HEK293T (cell line): ENCODE measurements around the gene IFNK.
"Not testable (repeated sequence)": the region's sequence is repeated elsewhere in the genome, so short reads cannot be mapped to it uniquely, and the experiment has no call there.

Source experiments
- CTCF ChIA-PET: fragments of 350-600 bp; formaldehyde crosslinking; extraction: SDS; loops from one replicate; lab custom pipeline; 2021; ENCODE audit warnings: antibody characterized with exemption, inconsistent platforms; lab: Yijun Ruan, JAX
- POLR2A ChIA-PET: fragments of 350-600 bp; formaldehyde crosslinking; extraction: SDS; loops from one replicate; lab custom pipeline; 2020; ENCODE audit warnings: antibody characterized with exemption, inconsistent platforms; lab: Yijun Ruan, JAX
- DNase-seq: peaks from one replicate; pipeline ENCODE4 v3.0.0; 2012; ENCODE audit warnings: mixed read lengths; ENCODE audit errors: extremely low spot score
- ARNT ChIP-seq: fragments of 450-650 bp; IDR thresholded peaks from 2 replicates; pipeline ENCODE4 v1.6.1; 2017; ENCODE audit warnings: mild to moderate bottlenecking
- BHLHE40 ChIP-seq: fragments of 450-650 bp; IDR thresholded peaks from 2 replicates; pipeline ENCODE4 v1.6.1; 2016; ENCODE audit warnings: mild to moderate bottlenecking, moderate library complexity, borderline replicate concordance
- CTBP1 ChIP-seq: fragments of 450-650 bp; IDR thresholded peaks from 2 replicates; pipeline ENCODE4 v1.6.1; 2016; ENCODE audit warnings: borderline replicate concordance
- ELF4 ChIP-seq: fragments of 450-650 bp; IDR thresholded peaks from 2 replicates; pipeline ENCODE4 v1.6.1; 2017; ENCODE audit warnings: antibody characterized with exemption
- FOXA1 ChIP-seq: fragments of 450-650 bp; IDR thresholded peaks from 2 replicates; pipeline ENCODE4 v1.6.1; 2016; ENCODE audit warnings: mild to moderate bottlenecking
- FOXK2 ChIP-seq: fragments of 450-650 bp; IDR thresholded peaks from 2 replicates; pipeline ENCODE4 v1.6.1; 2016; ENCODE audit warnings: mild to moderate bottlenecking
- FOXM1 ChIP-seq: fragments of 450-650 bp; IDR thresholded peaks from 2 replicates; pipeline ENCODE4 v1.6.1; 2017; ENCODE audit warnings: mild to moderate bottlenecking, borderline replicate concordance
- HDGF ChIP-seq: fragments of 450-650 bp; IDR thresholded peaks from 2 replicates; pipeline ENCODE4 v1.6.1; 2017; ENCODE audit warnings: antibody characterized with exemption, borderline replicate concordance
- L3MBTL2 ChIP-seq: fragments of 450-650 bp; conservative IDR thresholded peaks from 2 replicates; pipeline ENCODE4 v1.6.1; 2016; ENCODE audit warnings: mild to moderate bottlenecking
- LEF1 ChIP-seq: fragments of 450-650 bp; IDR thresholded peaks from 2 replicates; pipeline ENCODE4 v1.6.1; 2017; ENCODE audit warnings: mild to moderate bottlenecking, borderline replicate concordance
- NFRKB ChIP-seq: fragments of 450-650 bp; IDR thresholded peaks from 2 replicates; pipeline ENCODE4 v1.6.1; 2016; ENCODE audit warnings: mild to moderate bottlenecking, moderate library complexity
- SP1 ChIP-seq: fragments of 450-650 bp; IDR thresholded peaks from 2 replicates; pipeline ENCODE4 v1.6.1; 2017
- SUZ12 ChIP-seq: fragments of 450-650 bp; IDR thresholded peaks from 2 replicates; pipeline ENCODE4 v1.6.1; 2016; ENCODE audit warnings: mild to moderate bottlenecking
- TARDBP ChIP-seq: fragments of 450-650 bp; IDR thresholded peaks from 2 replicates; pipeline ENCODE4 v1.6.1; 2016
- ZNF384 ChIP-seq: fragments of 450-650 bp; IDR thresholded peaks from 2 replicates; pipeline ENCODE4 v1.6.1; 2016
- TF ChIP-seq, protein P1 (sequence below): fragments of 450-650 bp; IDR thresholded peaks from 2 replicates; pipeline ENCODE4 v1.6.1; 2016

IFNK gene

GRCh38 chr9:27497883-27498417, 26.1 kb upstream of the IFNK start:
- DNase-seq: no peak
- no peak for TF ChIP-seq TARDBP
- no peak for TF ChIP-seq BHLHE40
- TF ChIP-seq L3MBTL2: no peak
- no peak for TF ChIP-seq CTBP1
- ChIA-PET CTCF (interaction anchor here (0.6 kb wide), 1 partner anchor 252 kb away, joined by 3 read pairs; no protein-coding TSS in a partner anchor), POLR2A (no interaction called here)

DNA sequence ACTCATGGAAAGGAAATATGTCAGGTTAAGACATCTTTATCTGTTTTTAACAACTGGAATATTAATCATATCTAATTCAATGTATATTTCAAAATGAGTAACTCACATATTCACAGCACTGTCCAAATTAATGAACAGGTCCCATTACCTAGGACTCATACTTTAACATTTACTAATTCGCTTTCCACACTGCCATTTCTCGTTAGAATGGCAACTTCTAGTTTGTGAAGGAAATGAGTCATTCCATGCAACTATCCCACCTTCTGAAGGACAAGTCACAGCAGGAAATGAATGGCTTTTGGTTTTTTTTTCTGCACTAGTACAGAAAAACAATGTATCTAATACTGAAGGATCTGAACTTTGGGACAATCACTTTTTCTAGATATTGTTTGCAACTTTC, 24.6 kb upstream of the IFNK start:
- ChIA-PET POLR2A (no interaction called here), CTCF (no interaction called here)
- TF ChIP-seq HDGF: no peak
- no peak for TF ChIP-seq FOXK2
- no peak for TF ChIP-seq CTBP1
- no peak for TF ChIP-seq FOXM1
- TF ChIP-seq SUZ12: no peak
- no peak for TF ChIP-seq NFRKB
- DNase-seq: no peak

- POLR2A ChIA-PET, DNase-seq, CTCF ChIA-PET: not testable (repeated sequence)
These were observed 23.2 kb upstream of the IFNK start for GRCh38 chr9:27500902-27501301.

GRCh38 chr9:27503623-27504022, 20.5 kb upstream of the IFNK start:
- TF ChIP-seq, protein P1, sequence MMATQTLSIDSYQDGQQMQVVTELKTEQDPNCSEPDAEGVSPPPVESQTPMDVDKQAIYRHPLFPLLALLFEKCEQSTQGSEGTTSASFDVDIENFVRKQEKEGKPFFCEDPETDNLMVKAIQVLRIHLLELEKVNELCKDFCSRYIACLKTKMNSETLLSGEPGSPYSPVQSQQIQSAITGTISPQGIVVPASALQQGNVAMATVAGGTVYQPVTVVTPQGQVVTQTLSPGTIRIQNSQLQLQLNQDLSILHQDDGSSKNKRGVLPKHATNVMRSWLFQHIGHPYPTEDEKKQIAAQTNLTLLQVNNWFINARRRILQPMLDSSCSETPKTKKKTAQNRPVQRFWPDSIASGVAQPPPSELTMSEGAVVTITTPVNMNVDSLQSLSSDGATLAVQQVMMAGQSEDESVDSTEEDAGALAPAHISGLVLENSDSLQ: no peak
- TF ChIP-seq SUZ12 (no peak), SP1 (no peak), FOXK2 (no peak), TARDBP (no peak), CTBP1 (no peak), ELF4 (no peak), LEF1 (no peak), FOXM1 (no peak), BHLHE40 (no peak), HDGF (no peak), NFRKB (no peak), L3MBTL2 (no peak), ZNF384 (no peak)
- ChIA-PET CTCF (no interaction called here), POLR2A (no interaction called here)
- no peak for DNase-seq

DNA sequence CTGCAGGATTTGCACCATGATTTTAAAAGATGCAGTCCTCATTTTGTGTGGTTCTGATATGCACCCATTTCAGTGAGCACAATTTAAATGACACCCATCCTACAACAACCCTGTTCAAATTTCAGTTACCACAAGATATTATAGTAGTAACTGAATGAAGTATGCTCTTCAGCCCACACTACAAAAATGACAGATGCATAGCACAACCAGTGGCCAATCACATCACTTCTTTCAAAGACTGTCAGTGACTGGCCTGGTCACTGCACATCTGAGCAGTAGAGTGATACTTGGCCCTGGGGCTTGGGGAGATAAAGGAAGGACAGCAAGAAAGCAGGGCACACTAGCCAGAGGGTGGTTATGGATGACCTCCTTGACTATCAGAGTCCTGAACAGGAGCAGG, 19.8 kb upstream of the IFNK start:
- ChIA-PET POLR2A (no interaction called here), CTCF (no interaction called here)
- TF ChIP-seq L3MBTL2: no peak
- TF ChIP-seq BHLHE40: no peak
- TF ChIP-seq, protein P1: no peak
- TF ChIP-seq ZNF384: no peak
- no peak for TF ChIP-seq FOXA1
- TF ChIP-seq ELF4: no peak
- no peak for TF ChIP-seq HDGF
- no peak for TF ChIP-seq LEF1
- no peak for TF ChIP-seq TARDBP
- TF ChIP-seq ARNT: no peak
- TF ChIP-seq SP1: no peak
- no peak for TF ChIP-seq NFRKB
- no peak for TF ChIP-seq CTBP1
- TF ChIP-seq SUZ12: no peak
- no peak for TF ChIP-seq FOXM1
- no peak for TF ChIP-seq FOXK2
- DNase-seq: no peak

GRCh38 chr9:27505744-27506161, 18.3 kb upstream of the IFNK start:
- ChIA-PET CTCF (interaction anchor here (0.9 kb wide), 1 partner anchor 151 kb away, joined by 4 read pairs; no protein-coding TSS in a partner anchor), POLR2A (no interaction called here)
- no peak for TF ChIP-seq ZNF384
- DNase-seq: no peak

- POLR2A ChIA-PET: no interaction called here
- no peak for TF ChIP-seq NFRKB
- TF ChIP-seq SUZ12: no peak
- no peak for DNase-seq
- CTCF ChIA-PET: no interaction called here
These were observed 17.1 kb upstream of the IFNK start for GRCh38 chr9:27506981-27507380.

DNA sequence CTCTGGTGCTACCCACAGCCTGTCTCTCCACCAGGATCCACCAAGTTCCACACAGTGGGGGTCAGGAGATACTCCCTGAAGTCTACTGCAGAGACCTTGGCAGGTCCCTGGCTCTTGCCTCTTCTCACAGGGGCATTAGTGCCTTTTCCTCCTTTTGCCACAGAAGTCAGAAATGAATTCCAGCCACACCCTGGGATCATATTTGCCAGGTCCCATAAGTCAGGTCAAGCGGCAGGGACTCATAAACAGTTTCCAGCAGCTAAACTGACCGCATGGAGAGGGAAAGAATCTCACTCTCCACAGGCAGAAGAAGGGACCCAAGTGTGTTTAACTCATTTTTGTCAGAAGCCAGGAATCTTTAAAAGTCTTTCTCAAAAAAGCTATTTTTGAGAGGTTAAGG, 13.3 kb upstream of the IFNK start:
- ChIA-PET CTCF (no interaction called here), POLR2A (no interaction called here)
- TF ChIP-seq L3MBTL2: no peak
- no peak for TF ChIP-seq HDGF
- no peak for TF ChIP-seq CTBP1
- TF ChIP-seq ZNF384: no peak
- TF ChIP-seq SP1: no peak
- TF ChIP-seq FOXA1: no peak
- TF ChIP-seq, protein P1: no peak
- no peak for TF ChIP-seq ELF4
- TF ChIP-seq FOXK2: no peak
- DNase-seq: no peak
